NOMO-1 treated with DMSO at 0.1 percent for 48 hours (cell line): ENCODE measurements around the gene SNX8.

Experiments used
- DNase-seq: peaks from one replicate; lab custom pipeline; 2025; ENCODE audit not compliant: unreplicated experiment; lab: John Stamatoyannopoulos, UW

Gene SNX8

DNA sequence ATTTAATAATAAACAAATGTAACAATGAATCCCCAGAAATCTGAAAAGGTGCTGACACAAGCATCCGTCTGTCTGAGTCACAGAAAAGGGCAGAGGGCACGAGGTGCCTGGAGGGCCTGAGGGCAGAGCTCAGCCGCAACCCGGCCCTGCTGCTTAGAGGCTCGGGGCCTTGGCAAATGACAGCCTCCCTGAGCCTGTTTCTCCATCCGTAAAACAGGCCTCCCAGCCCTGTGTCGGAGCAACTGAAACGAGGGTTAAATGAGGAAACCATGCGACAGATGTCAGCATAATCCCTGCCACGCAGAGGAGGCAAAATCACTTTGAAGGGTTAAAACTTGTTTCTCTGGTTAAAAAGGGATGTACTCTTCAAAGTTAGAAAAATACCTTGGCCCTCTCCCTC lies 47.3 kb downstream of the SNX8 start:
- DNase-seq: no peak

DNA sequence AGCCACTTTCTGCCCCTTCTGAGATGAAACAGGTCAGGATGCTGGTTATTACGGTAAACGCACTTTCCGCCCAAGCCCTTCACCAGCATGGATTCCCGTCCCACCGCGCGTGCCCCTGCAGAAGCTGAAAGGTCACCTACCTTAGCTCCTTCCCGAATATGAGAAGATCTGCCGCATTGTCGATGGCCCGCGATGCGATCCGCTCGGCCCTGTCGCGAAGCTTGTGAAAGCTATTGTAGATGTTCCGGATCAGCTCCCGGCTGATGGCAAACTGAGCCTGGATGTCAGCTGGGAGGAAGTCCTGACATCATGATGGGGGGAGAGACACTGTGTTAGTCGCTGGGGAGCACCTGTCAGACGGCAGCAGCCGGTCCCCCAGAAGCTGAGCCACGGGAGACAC lies 50.1 kb downstream of the SNX8 start:
- DNase-seq: no peak

DNA sequence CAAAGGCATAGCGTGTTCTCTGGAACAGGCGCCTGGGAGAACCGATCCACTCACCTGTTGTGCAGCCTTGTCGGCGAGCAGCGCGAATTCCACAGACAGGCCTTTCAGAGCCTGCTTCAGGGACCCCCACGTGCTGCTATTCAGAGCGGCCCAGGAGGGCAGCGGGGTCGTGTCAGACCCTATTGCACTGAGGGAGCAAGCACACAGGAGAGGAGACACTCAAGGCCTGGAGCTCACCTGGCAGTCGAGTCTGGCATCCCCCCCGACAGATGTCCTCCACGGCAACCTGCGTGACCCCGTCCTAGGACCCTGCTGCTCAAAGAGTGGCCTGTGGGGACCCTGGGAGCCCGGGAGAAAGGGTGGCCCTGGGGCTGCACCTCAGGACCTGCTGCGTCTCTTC lies 51.1 kb downstream of the SNX8 start:
- no peak for DNase-seq

DNA sequence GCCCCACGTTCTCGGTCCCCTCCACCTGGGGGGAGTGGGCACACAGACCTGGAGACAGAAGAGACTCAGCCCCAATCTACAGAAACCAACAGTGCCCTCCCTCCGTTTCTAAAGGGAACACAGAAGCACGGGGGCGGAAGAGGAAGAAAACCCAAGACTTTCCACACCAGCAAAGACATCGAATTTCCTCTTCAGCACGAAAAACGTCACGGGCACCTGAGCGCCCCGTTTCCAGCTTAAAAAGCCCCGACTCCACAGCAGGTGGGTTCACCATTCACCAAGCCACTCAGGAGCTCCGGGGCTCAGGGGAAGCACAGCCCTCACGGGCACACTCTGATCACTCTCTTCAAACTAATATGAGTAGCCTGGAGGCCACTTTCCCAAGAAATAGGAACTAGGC lies 52.6 kb downstream of the SNX8 start:
- peak; percentile 62 for DNase-seq

DNA sequence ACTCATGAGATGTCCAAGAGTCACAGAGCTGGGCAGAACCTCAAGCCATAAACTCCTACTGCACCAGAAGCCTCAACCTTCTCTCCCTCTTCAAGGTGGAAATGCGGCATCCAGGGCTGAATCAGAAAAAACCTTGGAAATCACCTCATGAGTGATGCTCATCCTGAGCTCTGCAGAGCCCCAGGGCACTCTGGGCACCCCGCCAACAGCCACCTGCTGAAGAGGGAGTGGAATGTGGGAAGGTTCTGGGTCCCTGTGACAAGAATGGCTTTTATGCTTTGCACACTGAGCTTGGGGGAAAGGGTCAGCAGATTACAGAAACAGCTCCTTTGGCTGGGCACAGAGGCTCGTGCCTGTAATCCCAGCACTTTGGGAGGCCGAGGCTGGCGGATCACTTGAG lies 53.4 kb downstream of the SNX8 start:
- no peak for DNase-seq

DNA sequence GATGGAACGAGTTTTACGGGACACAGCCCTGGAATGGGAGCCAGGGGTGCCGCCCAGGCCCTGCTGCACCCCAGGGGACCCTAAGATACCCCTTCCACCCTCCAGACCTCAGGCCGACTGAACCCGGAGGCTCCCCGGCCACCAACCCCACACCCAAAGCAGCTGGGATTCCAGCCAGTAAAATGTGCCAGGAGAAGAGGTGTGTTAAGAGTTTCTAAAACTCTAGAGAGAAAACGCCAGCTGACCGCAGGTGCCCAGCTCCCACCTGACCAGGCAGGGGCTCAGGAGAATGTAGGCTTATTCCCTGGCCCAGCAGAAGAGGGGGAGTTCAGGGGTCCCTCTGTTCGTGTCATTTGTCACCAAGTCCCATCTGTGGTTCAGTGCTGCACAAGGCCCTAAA lies 54.8 kb downstream of the SNX8 start:
- DNase-seq: no peak

DNA sequence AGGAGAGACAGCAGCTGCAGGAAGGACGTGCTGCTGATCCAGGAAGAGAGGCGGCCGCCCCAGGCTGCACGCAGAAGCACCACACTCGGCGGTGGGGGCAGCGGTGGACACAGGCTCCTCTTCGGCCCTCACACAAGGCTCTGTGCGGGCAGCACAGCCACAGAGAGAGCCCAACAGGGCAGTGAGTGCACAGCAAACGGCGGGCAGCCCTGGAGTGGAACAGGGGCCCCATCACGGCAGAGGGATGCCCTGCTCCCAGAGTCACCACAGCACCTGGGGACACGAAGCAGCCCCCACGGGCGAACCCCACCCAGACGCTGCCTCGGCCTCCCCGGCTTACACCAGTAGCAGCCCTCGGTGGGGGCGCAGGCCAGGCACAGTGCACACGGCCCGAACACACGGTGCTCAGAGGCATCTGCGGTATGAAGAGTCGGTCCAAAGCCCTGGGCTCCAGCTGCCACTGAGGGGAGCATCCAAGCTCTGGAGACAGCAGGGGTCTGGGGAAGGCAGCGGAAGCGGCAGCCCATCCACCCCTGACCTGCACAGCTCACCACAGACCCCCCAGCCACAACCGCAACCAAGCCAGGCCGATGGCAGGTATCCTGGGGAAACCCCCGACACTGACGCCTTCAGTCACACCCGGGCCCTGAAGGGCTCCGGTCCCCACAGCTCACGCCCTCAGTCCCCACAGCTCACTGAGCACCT lies 55.4 kb downstream of the SNX8 start:
- no peak for DNase-seq

DNA sequence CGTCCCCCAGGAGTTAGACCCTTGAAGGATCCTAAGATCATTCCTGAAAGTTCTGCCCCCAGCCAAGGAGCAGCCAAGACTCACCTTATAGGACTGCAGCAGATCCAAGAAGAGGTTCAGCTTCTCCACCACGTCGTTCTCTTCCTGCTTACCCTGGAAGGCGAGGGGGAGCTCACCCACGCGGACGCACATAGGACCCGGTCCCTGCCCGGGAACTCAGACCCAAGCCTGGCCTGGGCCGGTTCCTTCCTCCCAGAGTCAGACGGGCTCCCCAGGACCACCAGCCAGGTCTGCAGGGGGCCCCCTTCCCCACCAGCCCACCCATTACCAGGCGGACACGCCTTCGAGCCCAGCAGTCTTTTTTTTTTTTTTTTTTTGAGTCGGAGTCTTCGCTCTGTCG lies 56.6 kb downstream of the SNX8 start:
- DNase-seq: no peak

DNA sequence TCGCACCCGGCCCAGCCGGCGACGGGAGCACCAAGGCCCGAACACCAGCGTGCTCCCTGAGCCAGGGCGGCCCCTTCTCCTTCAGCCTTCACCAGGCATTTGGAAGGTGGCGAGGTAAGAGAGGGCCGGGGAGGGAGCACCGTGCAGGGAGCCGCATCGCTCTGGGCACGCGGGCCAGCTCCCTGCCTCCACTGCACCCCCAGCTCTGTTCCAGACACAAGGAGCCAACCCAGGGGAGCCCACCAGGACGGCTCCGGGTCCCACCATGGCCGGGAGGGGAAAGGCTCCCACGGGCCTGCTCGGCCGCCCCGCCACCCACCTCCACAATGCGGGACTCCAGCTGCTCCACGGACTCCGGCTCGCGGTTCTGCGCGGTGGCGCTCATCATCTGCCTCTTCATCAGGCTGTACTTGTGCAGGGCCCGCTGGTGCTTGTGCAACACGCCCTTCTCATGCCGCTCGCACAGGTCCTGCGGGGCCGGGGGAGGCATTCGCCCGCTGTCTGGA lies 57.1 kb downstream of the SNX8 start:
- no peak for DNase-seq

DNA sequence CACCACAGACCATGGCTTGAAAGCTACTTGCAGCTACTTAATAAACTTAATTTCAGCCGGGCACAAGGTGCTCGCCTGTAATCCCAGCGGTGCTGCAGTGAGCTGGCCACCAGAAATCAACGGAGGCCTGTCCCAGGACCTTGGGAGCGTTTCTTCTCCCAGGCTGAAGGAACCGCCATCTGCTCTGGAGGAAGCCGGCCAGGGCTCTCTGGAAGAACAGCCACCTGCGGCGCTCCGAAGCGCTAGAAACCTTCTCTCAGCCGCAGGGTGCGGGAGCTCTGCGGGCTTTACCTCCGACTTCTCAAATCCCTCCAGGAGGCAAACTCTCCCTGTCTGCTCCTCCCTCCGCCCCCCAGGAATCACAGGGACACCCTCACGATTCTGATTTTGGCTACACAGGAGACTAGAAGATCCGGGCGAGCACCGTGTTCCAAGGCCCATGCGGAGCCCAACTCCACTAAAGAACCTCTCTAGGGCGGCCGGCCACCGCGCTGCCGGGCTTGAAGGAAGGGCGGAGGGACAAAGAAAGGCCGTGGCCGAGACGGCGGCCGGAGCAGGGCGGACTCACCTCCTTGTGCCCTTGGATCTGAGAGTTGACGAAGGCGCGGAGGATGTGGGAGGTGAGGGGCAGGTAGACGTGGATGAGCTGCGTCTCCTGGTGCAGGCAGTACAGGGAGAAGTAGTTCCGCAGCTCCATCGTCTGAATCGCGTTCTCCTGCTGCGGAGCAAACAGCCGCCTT lies 57.8 kb downstream of the SNX8 start:
- DNase-seq: no peak

DNA sequence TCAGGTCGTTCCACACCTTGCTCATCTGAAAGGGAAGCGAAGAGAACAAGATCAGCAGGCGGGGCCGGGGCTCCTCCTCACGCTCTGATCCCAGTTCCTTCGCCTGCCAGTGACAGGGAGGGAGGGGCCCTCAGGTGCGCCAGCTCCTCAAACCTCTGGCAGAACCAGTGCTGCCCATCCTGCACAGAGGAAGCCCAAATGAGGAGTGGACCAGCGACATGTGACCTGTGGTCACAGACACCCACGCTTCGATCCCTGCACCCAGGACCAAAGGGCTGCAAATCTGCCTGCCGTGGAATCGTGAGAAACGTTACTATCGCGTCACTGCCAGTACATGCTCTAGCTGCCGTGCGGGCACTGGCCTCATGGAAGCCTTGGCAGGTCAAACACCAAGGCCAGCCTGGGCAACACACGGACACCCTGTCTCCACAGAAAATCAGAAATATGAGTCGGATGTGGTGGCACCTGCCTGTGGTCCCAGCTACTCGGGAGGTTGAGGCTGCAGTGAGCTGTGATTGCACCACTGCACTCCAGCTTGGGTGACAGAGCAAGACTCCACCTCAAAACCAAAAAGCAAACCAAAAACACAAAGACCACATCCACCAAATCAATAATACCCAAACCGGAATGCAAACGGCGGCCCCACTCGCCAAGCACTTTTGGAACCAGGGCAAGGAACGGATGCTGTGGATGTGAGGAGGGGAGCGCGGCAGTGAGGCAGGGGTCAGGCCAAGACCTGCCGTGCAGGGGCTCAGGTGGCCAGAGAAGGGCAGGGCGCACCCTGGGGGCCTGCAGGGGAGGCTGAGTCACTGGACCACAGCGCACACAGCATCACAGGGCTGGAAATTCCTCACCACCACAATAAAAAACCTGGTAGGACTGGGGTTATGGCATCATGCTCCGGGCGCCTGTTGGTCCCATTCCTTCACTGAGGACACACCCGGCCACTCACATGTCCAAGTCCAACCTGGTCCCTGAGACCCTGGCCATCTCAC lies 58.8 kb downstream of the SNX8 start:
- DNase-seq: no peak

DNA sequence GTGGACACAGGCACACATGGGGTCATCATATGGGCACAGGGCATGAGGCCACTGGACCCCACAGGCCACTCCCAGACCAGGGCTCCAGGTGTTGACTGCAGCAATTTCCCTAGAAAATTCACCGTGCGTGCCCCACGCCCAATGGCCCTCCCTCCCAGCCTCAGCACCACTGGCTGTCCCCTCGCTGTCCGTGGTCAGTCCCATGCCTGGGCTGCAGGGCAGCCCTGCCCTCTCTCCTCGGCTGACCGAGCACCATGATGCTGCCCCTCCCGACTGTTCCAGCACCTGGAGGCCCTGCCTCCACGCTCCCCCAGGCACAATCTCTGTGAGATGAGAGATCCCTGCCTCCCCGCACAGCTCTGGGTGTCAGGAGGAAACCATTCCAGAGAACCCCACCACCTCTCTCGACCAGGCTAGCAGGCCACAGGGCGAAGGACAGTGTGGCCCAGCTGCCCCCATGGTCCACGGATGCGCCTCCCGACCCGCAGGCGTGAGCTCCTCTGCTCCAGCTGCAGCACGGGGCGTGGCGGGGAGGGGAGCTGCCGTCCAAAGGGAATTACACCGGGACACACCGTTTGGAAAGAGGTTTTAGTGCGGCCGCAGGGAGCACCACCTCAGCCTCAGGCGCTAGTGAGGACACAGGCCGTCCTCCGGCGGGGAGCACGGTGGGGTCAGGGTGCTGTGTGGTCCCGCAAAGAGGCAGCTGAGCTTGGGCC lies 59.7 kb downstream of the SNX8 start:
- DNase-seq: no peak

DNA sequence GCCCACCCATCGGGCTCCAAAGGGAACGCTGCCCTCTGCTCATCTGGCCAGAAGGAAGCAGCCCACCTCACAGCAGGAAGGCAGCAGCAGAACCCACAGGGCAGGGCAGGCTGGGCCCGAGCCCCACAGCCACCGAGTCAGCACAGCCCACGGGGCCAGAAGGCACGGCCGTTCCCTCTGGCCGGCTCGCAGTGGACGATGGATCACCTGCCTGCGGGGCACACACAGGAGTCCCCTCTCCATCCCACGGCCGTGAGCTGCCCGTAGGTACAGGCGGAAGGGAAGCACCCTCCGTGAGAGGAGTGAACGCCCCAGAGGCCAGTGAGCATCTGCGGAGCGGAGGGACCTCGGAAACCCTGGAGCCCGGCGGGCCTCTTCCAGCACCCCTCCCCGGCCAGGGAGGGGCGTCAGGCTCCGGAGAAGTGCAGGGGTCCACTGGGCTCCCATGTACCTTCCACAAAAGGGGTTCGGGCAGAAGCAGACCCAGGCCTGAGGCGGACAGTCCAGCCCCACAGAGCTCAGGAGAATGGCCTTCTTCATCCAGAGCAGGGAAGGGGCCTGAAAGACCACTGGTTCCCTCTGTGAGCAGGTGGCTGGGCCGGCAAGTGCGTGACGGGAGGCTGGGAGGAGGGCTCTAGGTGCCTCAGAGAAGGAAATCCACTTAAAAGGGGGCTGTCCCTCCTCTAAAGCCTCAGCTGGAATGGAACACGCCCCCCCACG lies 60.6 kb downstream of the SNX8 start:
- DNase-seq: no peak

DNA sequence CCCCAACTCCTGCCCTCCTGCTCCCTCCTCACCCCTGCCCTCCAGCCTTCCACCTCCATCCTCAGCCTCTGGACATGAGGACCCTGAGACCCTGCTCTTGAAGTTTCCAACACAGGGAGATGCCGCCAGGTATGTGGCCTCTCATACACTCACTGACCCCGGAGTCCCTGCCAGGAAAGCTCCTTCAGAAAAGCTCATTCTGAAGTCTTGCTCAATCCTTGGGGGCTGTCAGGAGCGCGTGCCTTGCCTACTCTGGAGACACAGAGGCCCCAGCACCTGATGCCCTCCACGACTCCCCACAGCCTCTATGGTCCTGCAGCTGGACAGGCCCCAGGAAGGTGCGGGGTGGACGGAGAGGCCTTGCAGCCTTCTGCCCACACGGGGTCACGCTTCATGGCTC lies 61.2 kb downstream of the SNX8 start:
- no peak for DNase-seq

DNA sequence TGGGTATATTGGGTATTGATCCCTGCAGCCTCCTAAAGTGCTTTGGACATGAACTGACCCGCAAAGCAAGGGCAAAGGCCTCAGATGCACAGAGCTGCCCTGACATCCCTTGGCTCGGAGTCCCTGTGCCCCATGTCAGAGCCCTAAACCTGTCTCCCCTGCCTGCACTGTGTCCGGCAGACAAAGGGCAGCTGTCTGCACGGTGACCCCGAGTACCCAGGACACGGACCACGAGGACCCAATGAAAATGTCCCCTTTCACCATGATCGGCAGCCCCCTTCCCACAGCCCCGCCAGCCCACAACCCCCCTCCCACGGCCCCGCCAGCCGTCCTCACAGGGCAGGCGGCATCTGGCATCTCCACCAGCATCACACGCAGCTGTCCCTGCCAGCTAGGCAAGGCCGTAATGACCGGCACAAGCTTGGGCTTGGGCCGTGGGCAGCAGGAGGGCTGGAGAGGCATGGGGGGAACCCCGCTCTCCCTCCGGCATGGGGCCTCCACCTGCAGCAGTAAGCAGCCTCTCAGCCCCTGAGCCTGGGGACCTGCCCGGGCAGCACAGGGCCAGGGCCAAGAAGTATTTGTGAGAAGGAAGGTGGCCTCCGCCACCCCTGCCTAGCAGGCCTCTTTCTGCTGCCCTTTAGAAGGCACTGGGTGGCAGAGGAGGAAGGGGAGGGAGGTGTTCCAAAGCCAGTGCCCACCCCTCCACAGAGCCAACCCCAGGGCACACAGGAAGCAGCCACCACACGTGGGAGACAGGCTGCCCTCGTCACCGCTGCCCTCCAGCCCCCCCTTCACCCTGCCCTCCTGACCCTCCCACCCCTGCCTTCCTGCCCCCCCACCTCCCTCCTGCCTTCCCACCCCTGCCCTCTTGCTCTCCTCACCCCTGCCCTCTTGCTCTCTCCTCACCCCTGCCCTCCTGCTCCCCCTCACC lies 62.1 kb downstream of the SNX8 start:
- DNase-seq: no peak

DNA sequence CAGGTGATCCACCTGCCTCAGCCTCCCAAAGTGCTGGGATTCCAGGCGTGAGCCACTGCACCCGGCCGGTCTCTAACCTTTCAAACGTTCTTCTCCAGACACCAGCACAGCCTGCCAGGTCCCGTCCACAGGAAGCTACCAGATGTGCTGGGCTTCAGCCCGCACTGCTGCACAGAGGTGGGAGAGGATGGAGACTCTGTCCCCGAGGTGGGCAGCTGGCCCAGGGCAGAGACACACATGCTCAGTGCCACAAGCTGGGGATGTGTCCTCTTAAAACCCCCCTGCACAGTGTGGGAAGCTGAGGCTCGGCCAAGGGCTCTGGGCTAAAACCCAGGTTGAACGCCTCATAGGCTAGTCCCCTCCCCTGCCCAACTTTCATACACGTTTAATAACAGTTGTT lies 62.9 kb downstream of the SNX8 start:
- no peak for DNase-seq

DNA sequence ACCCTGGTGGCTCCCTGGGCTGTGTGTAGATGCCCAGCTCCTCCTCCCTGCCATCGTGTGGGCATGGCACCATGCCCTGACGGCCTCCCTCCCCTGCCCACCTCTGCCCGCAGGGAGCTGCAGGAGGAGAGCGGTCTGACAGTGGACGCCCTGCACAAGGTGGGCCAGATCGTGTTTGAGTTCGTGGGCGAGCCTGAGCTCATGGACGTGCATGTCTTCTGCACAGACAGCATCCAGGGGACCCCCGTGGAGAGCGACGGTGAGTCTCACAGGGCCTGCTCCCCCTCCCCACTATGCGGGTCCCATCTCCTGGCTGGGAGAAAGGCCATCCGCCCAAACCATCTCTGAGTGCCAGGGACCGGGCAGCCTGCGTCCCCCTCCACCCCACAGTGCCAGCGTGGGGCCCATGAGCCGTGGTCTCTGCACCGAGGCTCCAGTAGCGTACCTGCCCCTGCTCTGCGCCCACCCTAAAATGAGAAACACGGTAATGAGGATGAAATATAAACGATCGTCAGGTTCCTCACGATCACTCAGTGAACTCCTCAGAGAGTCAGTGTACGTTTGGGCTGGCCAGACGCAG lies 64.4 kb downstream of the SNX8 start:
- DNase-seq: no peak

DNA sequence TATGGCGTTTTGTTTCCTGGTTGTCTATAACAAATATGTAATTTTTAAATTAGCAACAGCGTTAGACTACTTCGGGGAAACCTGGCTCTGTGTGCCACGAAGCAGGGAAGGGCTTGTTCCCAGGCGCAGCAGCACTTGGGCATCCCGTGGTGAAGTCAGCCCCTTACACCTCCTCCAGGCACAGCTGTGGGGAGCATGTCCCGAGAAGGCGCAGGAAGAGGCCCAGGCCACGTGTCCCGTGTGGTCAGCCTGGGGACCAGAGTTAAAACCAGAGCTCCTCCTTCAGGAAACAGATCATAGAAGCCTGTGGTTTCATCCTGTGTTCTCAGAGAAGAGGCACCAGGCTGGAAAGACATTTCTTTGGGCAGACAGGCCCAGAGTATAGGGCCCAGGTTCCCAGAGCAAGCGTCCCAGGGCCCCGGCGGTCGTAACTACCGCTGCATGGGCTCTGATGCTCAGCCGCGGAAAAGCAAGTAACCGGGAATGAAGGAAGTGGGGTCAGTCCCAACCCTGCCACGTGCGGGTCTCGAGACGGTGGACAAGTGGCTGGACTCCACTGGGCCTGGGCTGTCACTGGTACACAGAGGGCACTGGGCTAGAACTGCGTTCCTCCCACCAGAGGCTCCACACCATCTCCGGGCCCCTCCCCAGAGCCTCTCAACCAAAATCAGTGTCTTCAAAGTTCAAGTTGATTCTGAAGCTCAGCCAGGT lies 65.1 kb downstream of the SNX8 start:
- peak; percentile 83 for DNase-seq
